Right kidney (tissue), 1 donor: ENCODE measurements around the gene LVRN.
A peak's percentile ranks its signal among the peaks of the same experiment; 100 is the strongest.

Experiments
- DNase-seq: peaks from one replicate; pipeline ENCODE4 v3.0.0-alpha.2; 2016

LVRN gene

DNA sequence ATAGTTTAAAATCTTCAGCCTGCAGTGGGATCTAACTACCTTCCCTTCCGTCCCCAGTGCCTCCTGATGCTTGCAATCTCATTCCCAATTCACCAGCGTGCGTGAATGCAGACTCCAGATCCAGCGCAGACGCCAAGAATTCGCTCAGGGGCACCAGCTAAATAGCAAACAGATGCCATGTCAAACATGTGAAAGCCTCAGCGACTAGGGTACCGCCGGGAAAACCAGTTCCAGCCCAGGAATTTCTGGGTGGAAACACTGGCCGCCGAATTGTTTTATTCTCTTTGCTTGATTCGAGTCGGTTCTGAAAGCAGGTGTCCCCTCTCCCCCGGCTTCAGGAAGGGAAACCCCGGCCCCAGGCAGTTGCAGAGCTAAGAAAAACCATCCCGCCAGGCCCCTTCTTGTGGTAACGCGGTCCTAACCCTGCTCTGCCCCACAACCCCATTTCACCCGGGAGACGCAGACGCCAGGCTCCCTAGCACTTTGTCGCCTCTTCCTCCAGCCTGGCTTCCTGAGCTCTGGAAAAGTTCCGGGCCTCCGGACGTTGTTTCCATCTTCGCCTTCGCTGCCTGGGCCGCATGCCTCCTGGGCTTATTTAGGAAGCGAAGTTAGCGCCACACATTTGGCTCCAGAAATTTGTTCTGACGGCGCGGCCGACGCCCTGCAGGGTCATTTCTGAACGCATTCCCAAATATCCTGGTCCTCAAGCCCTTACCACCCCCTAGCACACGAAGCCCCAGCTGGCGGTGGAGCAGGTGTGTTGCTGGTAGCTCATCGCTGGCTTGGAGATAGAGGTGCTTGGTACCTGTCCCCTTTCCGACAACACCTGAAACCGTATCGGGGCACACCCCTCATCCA is 665 bp upstream of the LVRN start:
- peak; percentile 54 for DNase-seq

DNA sequence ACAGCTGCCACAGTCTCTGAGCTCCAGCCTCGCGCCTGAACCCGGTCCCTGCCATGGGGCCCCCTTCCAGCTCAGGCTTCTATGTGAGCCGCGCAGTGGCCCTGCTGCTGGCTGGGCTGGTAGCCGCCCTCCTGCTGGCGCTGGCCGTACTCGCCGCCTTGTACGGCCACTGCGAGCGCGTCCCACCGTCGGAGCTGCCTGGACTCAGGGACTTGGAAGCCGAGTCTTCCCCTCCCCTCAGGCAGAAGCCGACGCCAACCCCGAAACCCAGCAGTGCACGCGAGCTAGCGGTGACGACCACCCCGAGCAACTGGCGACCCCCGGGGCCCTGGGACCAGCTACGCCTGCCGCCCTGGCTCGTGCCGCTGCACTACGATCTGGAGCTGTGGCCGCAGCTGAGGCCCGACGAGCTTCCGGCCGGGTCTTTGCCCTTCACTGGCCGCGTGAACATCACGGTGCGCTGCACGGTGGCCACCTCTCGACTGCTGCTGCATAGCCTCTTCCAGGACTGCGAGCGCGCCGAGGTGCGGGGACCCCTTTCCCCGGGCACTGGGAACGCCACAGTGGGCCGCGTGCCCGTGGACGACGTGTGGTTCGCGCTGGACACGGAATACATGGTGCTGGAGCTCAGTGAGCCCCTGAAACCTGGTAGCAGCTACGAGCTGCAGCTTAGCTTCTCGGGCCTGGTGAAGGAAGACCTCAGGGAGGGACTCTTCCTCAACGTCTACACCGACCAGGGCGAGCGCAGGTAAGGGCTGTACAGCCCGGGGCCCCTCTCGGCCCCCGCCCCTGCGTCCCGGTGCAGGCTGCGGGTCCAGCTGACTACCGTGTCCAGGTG is 509 bp downstream of the LVRN start:
- DNase-seq, result peak; percentile 82

DNA sequence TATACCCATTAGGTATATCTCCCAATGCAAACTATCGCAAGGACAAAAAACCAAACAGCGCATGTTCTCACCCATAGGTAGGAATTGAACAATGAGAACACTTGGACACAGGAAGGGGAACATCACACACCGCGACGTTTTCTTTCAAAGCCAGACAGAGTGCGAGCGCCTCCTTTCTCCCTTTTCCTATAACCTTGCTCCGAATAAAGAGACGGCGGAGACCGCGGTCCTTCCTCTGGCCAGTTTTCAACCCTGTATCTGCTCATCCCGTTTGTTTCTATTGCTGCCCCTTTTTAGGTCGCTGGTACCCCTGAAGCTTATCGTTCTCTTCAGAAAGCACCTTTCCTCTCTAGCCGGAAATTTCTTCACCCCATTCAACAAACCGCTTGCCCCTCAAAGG is 1.3 kb downstream of the LVRN start:
- DNase-seq, result peak; percentile 29

DNA sequence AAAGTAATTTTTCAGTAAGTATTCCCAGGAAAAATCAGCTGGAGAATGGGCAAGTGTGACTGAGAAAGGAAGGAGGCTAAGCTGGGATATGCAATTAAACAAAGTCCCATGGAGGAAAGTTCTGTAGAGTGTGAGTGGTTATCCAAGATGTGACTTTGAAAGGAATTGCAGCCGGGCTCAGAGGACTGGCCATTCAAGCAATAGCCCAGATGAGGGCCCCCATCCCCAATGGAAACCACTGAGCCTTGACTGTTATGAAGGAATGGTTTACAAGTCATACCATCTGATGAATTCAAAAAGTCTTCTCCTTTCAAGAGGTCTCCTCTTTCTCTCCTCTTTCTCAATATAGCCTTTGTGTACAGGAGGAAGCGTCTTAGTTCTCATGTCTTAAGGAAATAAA is 6.5 kb downstream of the LVRN start:
- DNase-seq, result no peak

DNA sequence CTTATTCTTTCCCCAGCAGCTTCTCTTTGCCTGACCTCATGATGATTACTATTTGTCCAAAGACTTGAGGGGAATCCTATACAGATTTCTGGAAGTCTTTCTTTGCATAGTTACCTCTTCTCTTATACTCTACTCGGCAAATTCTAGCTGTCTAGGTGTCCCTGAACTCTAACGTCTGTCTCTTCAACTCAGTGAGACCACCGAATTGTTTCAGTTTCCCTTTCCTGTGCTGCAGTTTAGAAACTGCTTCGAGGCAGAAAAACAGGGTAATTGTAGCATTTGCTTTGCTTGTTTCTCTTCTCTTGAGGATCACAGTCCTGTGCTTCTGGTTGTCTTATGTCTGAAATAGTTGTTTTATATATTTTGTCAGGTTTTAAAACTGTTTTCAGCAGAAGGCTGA is 14.8 kb downstream of the LVRN start:
- no peak for DNase-seq

GRCh38 chr5:115977988-115978387 is 15.7 kb downstream of the LVRN start:
- DNase-seq, result no peak

DNA sequence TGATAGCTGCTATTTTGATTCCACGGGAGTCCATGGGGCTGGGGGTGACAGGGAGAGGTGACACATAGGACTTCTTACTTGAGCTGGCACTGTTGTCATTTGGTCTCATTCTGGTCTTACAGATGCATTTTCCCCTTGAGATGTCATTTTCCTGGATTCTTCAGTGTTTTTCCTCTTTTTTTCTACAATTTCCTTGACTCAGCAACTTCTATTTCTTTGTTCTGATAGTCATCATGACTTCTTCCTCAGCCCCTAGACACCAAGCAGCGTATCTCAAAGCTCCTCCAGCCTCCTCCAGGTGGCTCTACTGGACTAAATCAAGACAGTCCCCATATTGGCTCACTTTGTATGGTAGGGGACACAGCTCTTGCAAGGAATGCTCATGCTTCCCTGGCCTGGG is 16.5 kb downstream of the LVRN start:
- DNase-seq, result no peak

DNA sequence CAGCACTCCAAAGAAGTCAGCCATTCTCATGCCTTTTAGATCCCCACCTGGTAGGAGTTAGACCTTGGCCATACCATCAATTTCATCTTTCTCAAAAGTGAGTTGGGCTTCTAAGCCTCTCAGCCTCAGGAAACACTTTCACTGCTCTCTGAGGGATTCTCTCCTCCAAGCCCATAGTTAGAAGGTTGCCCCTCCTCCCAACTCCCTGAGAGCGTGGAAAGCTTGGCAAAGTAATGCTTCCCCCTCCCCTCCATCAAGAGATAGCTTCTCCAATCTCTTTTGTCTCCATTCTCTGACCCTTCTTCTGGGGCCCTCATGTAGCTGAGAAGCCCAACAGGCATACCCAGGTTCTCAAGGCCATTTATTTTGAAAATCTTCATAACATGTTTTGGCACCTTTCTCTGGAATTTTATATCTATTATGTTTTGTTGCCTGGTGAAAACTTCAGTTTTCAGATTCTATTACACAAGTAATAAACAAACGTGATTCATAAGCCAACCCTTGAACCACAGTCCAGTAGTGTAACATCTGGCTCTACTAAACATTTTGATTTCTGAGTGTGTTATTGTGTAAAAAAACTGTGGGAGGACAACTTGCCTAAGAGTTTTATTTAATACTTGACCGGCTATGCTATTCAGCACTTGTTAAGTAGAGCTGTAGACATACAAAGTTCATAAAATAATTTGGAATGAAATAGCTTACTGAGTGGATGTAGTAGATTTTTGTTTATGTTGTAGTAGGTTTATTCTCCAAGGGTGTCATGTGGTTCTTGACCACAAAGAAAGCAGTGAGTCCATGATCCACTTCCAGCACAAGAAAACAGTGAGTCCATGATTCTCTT is 17.1 kb downstream of the LVRN start:
- DNase-seq, result peak; percentile 13

DNA sequence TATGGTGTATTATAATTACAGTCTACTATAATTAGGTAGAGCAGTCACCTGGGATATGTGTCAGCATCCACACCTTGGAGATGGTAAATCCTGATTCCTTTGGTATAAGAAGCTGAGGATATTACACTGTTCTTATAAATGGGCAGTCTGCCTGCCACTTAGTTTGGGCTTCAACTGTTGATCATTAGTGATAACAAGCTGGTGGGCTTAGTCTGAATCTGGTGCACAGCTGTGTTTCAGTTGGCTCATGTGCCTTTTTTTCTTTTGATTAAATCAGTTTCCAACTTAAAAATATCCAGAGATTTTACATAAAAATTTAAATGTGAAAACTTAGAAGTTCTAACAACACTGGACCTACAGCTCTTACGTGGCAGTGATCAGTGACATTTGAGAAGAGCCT is 21.2 kb downstream of the LVRN start:
- no peak for DNase-seq

DNA sequence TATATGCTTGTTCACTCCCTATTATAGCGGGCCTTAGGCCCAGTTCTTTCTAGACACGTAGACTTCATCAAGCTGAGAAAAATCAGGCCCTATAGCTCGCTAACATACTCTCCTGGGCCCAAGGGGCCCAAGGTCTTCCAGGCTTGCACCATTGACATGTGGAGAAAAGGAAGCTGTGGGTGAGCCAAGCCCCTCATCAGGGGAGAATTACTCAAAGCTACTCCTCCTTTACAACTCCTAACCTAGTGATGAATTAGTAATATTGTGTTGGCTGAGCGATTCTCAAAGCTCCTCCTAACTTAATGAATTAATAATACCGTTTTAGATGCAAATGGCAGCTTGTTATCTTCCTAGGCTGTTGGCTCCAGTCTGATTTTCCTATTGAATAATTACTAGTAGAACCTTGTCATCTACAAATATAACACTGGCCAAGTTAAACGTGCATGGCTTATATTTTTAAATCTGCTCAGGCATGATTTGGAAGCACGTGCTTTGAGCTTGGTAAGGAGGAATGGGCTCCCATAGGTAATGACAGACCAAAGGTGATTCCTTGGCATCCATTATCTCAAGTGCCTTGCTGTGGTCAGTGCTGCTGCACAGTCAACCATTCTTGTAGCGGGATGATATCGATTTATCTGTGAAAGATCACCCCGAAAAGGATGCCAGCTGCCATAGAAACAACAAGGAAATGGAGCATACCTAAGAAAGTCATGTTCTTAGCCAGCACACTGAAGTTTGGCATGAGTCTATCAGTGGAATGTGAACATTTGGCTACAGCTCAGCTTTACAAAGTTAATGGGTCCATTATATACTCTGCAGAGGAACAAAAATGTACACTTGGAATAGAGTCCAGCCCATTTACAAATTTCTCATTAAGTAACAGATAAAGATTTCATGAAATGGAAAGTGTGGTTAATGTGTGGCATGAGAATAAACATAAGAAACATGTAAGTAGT is 23.8 kb downstream of the LVRN start:
- DNase-seq, result no peak

DNA sequence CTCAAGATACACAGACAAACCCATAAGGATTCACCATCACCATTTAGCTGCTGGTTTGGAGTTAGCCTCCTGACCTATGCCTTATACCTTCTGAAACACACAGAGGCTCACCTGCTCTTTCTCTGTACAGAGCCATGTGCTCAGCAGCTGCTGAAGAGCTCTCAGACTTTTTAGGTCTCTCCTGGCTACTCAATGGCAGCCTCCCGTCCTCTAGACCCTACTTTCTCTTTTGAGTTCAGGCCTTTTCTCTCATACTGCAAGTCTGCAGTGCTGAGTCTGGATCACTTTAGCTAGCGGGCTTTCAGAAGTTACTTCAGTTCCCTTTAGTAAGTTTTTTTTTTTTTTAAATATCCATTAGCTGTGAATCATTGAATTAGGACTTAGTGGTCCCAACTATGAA is 25.7 kb downstream of the LVRN start:
- no peak for DNase-seq

DNA sequence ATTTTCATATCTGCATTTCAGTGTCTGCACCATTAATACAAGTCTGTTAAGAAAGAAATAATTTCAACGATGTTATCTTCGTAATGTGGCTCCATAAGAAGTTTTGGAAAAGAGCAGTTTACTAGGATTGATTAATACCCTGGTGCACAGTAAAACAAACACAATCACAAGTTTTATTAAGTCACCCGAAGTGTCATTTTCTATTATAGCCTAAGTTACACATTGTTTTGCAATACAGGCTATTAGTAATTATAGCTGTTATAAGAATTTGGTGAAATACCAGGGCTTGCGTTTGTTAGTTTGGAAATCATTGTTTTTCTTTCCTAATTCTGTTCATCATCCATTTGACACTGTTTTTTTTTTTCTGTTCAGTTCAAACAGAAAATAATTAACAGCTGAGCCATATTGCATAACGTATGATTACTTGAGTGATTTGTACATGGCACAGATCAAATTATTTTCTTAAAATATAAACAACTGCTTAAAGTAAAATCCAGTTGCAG is 30.6 kb downstream of the LVRN start:
- no peak for DNase-seq

DNA sequence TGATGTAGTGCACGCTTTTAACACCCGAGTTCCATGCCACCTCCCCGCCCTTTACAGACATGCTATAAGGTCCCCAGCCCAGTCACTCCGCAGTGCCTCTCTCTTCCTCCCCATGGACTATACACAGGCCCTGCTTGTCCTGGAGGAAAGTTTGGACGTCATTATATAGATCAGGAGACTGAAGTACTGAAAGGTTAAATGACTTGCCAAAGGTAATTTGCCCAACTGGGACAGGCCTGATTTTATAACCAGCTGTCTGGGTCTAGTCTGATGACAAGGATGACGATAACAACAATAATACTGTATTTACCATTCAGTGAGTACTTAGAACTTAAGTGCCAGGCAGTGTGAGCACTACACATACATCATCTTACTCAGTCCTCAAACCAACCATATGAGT is 33.1 kb downstream of the LVRN start:
- no peak for DNase-seq

DNA sequence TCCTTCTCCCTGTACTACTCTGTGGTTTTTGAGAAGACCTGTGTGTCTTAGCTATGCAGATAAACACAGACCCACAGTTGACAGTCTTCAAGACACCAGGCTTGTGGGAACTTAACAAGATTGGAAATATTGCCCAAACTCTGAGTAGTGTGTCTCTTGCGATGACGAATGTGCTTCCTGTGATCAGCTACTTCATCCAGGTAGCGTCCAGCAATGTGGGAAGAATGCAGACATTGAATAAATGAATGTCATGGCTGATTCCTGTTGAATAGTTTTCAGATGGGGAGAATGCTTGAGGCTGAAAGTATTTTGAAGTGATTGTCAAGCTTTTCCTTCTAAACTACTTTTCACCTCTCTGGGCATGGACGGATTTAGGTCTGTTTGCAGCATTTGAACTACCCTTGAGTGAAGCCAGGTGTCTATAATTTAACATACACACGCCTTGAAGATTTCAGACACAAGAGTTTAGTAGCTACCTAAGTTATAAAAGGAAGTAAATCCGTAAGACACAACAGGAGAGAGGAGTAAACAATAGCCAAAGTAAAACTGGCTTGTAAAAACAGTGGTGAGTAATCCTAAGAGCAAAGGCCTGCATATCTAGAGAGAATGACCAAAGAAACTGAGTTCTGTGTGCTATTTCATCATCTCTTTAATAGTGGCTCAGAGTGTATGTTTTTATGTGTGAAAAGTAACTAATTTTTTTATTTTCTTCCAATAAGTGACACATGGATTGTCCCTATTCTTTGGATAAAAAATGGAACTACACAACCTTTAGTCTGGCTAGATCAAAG is 40.0 kb downstream of the LVRN start:
- no peak for DNase-seq

- no peak for DNase-seq
These were observed 42.0 kb downstream of the LVRN start for GRCh38 chr5:116004248-116004647.

GRCh38 chr5:116009806-116010205 is 47.5 kb downstream of the LVRN start:
- DNase-seq, result no peak

- DNase-seq, result no peak
These were observed 48.8 kb downstream of the LVRN start for GRCh38 chr5:116011046-116011445.

- DNase-seq, result no peak
These were observed 51.0 kb downstream of the LVRN start for GRCh38 chr5:116013207-116013785.

- DNase-seq, result no peak
These were observed 51.7 kb downstream of the LVRN start for GRCh38 chr5:116013936-116014335.

DNA sequence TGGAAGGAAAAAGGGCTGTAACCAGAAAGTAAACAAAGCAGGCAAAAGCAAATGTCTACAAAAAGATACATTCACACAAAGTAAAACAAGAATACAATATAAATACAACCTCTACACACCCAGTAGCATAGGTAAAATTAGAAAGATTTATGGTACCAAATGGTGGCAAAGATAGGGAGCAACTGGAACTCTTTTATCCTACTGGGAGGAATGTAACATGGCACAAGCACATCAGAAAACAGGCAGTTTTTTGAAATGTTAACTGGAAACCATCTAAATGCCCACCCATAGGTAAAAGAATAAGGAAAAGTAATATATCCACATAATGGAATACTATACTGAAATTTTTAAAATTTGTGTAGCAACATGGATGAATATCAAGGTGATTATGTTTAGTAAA is 61.3 kb downstream of the LVRN start:
- no peak for DNase-seq
